ENCODE measurements around the gene BCKDHB.
"Not testable (repeated sequence)": the region's sequence is repeated elsewhere in the genome, so short reads cannot be mapped to it uniquely, and the experiment has no call there.

DNA sequence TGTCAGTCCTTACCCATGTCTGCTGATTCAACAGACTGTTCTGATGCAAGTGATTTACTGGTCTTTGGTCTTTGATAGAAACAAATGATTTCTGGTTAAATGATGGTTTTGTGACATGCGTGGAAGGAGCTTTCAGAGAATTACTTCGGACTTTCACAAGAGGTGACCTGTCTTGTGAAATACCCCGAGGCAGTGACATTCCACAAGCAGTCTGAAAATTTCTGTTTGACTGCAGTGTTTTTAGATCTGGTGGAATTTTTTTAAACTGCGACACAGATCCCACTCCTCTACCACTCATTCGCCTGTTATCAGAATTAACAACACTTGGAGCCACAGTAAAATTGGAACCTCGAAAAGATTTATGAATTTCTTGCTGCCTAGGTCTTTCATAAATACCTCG lies 38.3 kb upstream of the BCKDHB start:
- TF ChIP-seq, protein P1, sequence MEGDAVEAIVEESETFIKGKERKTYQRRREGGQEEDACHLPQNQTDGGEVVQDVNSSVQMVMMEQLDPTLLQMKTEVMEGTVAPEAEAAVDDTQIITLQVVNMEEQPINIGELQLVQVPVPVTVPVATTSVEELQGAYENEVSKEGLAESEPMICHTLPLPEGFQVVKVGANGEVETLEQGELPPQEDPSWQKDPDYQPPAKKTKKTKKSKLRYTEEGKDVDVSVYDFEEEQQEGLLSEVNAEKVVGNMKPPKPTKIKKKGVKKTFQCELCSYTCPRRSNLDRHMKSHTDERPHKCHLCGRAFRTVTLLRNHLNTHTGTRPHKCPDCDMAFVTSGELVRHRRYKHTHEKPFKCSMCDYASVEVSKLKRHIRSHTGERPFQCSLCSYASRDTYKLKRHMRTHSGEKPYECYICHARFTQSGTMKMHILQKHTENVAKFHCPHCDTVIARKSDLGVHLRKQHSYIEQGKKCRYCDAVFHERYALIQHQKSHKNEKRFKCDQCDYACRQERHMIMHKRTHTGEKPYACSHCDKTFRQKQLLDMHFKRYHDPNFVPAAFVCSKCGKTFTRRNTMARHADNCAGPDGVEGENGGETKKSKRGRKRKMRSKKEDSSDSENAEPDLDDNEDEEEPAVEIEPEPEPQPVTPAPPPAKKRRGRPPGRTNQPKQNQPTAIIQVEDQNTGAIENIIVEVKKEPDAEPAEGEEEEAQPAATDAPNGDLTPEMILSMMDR (IDR thresholded peaks at IDR 0.05) = not testable (repeated sequence)
- not testable (repeated sequence) for TF ChIP-seq EP300 (IDR thresholded peaks at IDR 0.05)

All from upper lobe of left lung (tissue), 4 donors.